Cerebellar cortex (tissue), 1 donor: ENCODE results near the gene RNU6-9.

Source experiments
- DNase-seq: peaks from one replicate; pipeline ENCODE4 v3.0.0-alpha.2; 2015; ENCODE audit warnings: low spot score

Gene RNU6-9

DNA sequence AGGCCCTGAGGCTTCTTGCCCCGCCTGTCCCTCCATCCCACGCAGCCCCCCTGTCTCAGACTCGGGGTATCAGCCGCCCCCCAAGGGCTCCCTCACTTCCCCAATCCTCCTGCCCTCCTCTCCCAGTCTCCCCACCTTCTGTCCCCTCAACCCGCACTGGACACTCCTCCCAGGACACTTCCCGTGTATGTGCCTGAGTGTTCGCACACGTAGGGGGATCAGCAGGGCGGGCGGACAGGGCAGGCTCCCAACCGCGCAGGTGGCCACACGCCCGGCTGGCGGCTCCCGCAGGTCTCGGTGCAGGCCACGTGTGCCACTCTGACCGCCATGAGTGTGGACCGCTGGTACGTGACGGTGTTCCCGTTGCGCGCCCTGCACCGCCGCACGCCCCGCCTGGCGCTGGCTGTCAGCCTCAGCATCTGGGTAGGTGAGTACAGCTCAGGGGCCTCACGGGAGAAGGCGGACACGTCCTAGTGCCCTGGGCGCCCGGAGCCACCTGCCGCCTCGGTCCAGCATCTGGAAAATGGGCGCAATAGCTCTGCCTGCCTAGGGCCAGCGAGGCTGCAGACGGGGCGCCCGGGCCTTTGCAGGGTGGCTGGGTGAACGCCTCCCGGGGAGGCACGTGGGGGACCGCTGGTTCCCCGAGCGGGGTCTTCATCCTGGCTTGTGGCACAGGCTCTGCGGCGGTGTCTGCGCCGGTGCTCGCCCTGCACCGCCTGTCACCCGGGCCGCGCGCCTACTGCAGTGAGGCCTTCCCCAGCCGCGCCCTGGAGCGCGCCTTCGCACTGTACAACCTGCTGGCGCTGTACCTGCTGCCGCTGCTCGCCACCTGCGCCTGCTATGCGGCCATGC lies 26.1 kb downstream of the RNU6-9 start:
- no peak for DNase-seq

DNA sequence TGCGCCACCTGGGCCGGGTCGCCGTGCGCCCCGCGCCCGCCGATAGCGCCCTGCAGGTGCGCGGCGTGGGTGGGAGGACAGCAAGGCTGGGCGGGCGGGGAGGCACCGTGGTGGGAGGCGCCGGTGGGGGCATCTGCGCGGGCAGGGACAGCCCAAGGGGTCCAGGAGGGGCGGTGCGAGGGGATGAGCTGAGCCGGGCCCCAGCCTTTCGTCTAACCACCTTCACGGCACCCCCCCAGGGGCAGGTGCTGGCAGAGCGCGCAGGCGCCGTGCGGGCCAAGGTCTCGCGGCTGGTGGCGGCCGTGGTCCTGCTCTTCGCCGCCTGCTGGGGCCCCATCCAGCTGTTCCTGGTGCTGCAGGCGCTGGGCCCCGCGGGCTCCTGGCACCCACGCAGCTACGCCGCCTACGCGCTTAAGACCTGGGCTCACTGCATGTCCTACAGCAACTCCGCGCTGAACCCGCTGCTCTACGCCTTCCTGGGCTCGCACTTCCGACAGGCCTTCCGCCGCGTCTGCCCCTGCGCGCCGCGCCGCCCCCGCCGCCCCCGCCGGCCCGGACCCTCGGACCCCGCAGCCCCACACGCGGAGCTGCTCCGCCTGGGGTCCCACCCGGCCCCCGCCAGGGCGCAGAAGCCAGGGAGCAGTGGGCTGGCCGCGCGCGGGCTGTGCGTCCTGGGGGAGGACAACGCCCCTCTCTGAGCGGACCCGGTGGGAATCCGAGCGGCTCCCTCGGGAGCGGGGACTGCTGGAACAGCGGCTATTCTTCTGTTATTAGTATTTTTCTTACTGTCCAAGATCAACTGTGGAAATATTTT lies 27.0 kb downstream of the RNU6-9 start:
- DNase-seq, result no peak

DNA sequence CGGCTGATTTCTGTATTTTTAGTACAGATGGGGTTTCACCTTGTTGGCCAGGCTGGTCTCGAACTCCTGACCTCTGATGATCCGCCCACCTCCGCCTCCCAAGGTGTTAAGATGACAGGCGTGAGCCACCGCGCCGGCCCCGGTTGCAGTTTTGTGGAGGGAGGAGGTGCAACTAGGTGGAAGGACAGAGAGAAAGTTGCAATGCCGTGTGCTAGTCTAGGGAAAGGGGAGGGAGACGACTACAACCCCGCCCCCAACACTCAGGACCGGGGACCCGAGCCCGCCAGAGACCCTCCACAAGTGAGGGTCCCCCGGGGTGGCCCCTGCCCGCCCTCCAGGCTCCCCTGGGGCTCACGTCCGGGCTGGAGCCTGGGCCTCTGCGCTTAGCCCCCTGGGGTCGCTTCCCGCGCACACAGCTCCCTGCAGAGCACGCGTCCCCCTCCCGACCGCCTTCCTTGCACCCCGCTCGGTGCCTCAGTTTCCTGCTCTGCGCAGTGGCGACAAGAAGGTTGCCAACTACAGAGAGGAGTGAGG lies 31.3 kb downstream of the RNU6-9 start:
- DNase-seq, result no peak

DNA sequence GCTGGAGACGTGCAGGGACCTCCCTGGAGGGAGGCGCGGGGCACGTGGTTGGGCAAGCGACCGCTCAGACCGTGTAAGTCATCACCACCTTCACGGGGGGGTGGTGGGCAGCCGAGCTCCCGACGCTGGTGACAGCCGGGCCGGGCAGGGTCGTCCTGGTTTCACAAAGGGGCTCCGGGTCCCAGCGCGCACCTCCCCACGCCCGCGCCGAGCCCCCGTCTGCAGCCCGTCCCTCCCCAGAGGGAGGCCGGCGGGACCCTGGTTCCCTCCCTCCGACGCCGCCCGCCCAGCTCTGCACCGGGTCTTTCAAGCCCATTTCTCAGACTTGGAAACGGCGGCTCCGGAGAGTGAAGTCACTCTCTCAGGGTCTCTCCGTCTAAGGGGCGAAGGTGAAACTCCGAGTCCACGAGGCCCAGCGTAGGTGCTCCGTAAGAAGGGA lies 31.8 kb downstream of the RNU6-9 start:
- DNase-seq, result peak; percentile 47

DNA sequence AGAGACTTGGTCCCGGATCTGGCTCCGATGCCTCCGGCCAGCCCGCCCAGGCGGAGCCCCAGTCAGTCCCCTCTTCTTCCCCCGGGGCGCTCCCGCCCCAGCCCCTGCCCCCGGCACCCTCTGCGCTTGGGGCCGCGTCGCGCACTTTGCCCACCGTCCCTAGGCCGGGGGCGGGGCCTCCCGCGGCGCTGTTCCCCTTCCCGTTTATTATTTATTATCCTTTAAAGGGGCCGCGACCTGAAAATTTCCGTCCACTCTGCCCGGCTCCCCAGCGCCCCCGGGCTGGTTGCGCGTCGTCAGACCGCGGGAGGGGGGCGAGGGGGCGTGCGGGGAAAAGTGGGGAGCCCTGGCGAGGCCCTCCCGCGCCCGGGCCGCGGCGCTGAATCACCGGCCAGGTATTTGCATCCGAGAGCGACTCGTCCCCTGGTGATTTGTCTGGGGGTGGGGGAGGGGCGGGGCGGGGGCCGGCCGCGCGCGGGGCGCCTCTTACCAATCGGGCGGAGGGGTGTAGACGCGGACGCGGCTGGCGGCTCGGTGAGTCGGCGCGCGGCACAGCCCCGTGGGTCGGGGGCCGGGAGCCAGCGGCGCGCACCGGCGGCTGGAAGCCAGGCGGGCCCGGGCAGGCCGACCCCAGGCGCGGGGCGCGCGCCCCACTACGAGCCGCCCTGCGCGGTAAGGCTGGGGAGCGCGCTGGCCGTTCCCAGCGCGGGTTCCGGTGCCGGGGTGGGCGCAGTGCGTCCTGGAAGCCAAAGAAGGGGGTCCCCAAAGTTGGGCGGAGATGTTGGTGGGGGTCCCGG lies 32.4 kb downstream of the RNU6-9 start, which contains the start of gene ARID3A:
Gene ARID3A, plus strand, starts transcription at position 510 of the 797 bp plus-strand sequence. CDS start 3,494 bp downstream, outside the sequence.
- peak; percentile 83 for DNase-seq

DNA sequence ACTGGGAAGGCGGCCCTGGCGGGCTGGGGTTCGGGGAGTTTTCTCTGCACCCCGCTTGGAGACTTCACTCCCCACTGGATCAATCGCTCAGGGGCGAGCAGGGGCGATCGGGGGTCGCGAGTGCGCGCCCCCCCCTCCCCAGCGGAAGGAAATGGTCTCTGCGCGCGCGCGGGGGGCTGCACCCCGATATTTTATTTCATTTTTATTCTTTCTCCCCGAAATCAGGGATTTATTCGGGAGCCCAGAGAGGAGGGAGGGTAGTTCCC lies 33.0 kb downstream of the RNU6-9 start:
- no peak for DNase-seq

DNA sequence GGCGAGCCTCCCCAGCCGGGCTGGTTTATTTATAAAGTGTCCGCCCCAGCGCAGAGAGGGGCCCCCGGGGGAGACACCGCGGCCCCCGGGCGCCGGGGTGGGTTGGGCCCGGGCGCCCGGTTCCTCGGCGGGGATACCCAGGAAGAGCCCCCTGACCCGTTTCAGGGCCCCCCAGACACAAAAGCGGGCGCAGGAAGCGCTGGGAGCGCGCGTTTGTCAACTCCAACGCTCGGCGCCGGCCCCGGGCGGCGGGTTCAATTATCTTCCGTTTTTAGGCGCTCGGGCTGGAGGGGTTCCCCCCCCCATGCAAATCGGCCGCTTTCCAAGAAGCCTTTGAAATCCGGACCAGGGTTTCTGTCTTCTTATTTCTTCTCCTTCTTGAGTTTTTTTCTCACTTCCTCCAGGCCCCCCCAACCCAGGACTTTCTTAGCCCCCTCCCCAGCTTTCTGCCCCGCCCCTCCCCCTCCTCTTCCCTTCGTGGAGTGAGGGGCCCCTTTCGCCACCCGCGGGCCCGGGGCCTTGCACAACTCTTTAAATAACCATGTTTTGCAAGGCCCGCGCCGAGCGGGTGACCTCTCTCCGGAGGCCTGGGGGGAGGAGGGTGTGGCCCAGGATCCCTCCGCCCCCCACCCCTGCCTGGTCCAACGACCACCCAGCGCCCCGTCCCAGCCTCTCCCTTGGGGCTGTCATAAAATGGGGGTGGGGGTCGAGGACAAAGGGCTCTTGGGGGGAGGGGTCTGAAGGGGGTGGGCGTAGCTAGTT lies 33.5 kb downstream of the RNU6-9 start:
- DNase-seq, result no peak

DNA sequence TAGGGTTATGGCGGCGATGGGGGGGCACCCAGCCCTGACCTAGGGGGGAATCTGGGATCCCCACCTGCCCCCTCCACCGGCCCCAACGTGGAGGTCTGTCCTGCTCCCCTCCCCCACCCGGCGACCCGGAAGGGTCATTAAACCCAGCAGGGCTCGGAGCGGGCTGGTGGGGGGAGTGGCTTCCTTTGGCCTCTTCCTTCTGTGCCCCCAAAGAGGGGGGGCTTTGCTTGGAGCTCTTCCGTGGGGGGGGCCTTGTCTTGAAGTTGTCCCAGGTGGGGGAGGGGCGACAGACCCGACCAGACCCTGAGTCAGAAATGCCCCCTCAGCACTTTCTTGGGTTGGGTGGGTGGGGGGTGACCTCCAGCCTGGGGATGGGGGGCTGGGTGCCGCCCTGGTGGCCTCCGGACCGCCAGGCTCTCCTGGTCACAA lies 34.1 kb downstream of the RNU6-9 start:
- no peak for DNase-seq

DNA sequence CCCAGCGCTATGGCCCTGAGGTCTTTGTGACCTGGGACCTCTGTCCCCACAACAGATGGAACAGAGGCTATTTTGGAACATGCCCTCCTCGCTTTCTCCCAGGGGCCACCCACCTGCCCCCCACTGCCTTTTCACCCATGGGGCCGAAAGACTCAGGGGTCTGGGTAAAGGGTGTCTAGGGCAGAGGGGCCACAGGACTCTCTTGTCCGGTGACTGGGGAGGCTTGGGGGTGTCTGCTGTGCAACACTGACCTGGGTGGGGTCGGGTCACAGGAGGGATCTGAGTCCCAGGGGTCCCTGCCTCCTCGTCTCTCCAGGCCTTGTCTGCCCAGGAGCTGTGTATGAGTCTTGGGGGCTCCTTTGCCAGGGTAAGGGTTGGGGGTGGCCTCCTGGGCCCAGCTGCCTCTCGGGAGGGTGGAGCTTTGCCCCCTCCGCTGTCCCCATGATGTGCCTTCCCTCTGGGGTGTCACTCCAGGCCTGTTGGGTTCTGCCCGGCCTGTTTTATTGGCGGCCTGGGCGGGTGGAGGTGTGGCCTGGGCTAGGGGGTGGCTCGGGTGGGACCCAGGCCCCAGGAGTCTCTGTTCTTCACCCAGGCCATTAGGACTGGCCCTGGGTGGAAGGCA lies 34.6 kb downstream of the RNU6-9 start:
- DNase-seq, result no peak

DNA sequence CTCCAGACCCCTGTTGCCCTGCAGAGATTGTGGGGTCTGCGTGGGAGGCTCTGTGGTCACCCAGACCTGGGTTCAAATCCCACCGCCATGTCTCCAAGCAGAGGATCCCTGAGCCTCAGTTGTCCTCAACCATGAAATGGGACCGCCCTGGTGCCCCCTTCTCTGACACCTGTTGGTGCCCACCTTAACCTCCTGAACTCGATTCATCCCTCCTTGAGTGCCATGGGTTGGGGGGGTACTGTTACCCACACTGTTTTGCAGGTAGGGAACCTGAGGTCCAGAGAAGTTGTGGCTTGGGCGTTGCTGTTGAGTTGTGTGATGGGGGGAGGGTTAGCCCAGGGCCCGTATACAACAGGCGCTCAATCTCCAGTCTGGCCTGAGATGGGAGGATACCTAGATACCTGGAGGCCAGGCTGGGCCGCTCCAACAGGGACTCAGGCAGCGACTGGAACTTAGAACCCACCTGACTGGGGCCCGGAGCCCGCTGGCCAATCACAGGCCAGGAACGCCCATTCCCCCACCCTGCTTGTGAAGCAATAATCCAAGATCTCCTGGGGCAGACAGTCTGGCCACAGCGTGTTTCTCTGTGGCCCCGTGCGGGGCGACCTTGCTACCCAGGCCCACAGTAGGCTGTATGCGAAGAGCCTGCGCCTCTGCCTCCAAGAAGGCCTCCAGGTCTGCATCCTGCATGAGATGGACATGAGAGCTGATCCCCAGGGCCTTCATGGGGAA lies 35.4 kb downstream of the RNU6-9 start:
- DNase-seq, result peak; percentile 68

DNA sequence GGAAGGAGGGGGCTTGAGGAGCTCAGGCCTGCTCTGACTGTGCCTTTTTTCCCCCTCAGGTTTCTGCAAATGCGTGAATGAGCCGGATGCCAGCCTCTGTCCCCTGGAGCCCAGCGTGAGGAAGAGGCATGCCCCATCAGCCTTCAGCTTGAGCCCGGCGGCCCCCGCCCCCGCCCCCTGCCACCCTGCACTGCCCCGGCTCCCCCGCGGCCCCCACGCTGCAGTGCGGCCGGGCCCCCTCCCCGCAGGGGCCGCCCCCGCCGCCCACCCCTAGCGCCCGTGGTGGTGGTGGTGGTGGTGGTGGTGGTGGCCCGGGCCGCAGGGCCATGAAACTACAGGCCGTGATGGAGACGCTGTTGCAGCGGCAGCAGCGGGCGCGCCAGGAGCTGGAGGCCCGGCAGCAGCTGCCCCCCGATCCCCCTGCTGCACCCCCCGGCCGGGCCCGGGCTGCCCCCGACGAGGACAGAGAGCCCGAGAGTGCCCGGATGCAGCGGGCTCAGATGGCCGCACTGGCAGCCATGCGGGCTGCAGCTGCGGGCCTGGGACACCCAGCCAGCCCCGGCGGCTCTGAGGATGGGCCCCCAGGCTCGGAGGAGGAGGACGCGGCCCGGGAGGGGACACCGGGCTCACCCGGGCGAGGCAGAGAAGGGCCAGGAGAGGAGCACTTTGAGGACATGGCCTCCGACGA lies 36.1 kb downstream of the RNU6-9 start:
- no peak for DNase-seq

DNA sequence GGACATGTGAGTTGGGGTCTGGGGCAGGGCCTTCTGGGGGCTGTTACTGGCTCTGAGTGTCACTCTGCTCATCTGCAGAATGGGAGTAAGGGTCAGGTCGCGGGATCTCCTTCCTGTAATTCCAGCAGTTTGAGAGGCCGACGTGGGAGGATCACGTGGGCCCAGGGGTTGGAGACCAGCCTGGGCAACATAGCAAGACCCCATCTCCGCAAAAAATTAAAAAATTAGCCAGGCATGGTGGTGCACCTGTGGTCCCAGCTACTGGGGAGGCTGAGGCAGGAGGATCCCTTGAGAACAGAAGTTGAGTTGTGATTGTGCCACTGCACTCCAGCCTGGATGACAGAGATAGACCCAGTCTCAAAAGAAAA lies 36.6 kb downstream of the RNU6-9 start:
- DNase-seq, result no peak

DNA sequence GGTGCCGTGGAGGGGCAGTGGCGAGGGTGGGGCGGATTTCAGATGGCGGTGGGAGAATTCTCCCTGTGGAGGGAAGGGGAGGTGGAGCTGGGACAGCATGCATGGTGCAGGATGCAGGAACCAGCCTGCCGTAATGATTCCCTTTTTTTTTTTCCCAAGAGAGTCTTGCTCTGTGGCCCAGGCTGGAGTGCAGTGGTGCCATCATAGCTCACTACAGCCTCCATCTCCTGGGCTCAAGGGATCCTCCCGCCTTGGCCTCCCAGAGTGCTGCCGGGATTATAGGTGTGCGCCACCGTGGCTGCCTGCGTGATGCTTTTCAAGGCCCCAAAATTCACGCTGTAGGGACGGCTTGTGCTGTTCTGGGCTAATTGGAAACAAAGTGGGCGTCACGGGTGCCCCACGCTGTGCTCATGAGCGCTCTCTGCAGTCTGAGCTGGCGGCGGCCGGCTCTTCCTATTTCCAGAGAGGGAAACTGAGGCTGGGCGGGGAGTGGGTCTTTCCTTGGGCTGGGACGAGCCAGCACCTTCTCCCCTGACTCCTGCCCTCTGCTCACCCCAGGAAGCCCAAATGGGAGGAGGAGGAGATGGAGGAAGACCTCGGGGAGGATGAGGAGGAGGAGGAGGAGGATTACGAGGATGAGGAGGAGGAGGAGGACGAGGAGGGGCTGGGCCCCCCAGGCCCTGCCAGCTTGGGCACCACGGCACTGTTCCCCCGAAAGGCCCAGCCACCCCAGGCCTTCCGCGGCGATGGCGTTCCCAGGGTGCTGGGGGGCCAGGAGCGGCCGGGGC lies 38.8 kb downstream of the RNU6-9 start:
- DNase-seq, result no peak

DNA sequence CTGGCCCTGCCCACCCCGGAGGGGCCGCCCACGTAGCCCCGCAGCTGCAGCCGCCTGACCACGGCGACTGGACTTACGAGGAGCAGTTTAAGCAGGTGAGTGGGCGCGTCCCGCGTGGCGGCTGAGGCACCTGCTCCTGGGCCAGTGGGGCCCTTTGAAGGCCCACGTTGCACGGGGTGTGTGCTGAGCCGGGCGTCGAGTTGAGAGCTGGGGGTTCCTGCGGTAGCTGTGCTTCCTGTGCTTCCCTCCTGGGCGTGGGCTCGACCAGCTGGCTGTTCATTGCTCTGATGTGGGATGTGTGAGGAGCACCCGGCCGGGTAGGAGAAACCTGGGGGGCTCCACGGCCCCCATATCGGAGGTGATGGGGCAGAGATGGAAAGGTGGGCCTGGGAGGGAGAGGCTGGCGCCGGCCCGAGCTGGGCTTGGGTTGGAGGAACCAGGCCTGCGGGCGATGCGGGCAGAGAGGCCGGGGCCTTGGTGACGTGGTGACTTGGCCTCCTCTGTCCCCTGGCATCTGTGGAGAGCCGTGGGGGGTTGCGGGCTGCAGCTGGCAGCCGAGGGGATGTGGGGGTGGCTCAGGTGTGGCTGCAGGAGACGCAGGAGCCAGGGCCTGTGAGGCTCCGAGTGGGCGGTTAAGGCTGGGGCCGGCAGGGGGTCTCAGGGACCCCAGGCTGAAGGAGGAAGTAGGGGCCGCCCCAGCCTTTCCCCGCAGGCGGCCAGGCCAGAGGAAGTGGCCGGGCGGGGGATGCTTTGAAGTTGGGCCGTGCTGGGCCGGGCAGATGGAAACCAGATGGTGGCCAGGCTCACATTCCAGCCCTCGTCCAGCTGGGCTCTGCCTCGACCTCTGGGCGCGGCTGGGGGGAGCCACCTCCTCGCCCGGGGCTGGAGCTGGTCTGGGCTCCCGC lies 39.6 kb downstream of the RNU6-9 start:
- peak; percentile 64 for DNase-seq

DNA sequence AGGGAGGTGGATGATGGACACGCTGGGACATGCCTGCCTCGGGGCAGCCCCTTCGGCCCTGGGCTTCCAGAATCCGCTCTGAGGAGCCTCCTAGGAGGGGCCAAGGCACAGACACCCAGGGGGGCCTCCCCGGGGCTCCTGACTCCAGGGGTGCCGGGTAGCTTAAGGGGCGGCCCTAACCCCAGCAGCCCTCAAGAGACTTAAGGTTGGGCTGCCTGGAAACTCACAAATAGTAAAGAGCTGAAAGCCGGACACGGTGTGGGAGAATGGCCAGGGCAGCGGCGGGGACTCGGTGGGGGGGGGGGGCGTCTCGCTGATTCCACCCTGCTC lies 40.2 kb downstream of the RNU6-9 start:
- no peak for DNase-seq

DNA sequence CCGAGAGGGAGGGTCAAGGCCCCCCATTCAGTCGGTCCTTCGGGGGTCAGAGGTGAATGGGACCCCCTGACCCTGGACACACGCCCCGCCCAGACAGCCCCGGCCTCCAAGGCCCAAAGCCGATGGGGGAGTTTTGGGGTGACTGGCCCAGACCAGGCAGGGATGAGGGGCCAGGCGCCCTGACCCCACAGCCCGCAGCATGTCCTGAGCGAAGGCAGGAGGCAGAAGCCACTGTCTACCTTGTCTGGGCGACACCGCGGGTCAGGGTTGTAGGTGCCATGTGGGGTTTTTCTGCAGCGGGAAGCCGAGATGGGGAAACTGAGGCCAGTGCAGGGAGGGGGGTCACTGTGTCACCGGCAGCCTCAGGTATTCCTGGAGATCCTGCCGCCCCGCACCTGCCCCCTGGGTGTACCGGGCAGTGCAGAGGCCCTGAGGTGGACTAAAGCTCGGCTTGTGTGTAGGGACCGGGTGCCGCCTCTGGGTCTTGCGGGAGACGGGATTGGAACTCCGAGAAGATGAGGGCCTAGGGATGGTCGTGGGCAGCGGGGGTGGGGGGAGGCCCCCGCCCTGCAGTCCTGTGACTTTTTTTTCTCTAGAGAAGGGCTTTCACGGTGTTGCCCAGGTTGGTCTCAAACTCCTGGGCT lies 41.0 kb downstream of the RNU6-9 start:
- DNase-seq, result no peak

DNA sequence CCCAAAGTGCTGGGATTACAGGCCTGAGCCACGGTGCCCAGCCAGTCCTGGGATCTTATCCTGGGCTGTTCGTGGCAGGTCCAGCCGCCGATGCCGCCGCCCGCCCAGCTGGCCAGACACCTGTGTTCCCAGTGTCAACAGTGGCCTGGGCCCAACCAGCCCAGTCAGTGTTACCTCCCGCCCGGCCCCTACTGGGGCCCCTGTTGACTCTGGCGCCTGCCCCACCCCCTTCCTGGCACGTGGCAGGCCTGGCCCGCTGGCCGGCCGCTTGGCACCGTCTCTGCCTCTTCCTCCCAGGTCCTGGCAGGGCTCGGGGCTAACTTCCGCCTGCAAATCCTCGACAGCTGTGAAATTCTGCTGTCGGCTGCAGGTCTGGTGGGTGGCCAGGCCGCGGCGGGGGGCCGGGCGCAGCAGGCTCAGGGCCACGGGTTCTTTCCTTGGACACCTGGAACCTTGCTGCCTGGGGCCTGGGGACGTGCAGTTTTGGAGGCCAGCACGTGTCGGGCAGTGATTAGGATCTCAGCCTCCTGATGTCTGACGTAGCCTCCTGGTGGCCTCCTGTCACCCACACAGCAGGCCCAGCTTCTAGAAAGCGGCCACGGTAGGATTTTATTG lies 41.7 kb downstream of the RNU6-9 start:
- peak; percentile 64 for DNase-seq
